AG09319 (cell line): ENCODE results near the gene POLR3K.

Experiments
- DNase-seq: peaks from one replicate; pipeline ENCODE4 v3.0.0-alpha.2; 2010; ENCODE audit warnings: low read depth; ENCODE audit errors: extremely low read depth
- CTCF ChIP-seq: IDR thresholded peaks from 2 replicates; pipeline ENCODE4 v1.5.1; 2011; ENCODE audit warnings: low read depth, mild to moderate bottlenecking, inconsistent platforms, low read length, moderate library complexity

POLR3K gene

GRCh38 chr16:72561-73548 is 19.4 kb upstream of the POLR3K start, which contains the start of gene RHBDF1:
RHBDF1 (minus strand) TSS chr16:72631; CDS start chr16:65015, 7,616 bp downstream.
- no peak for TF ChIP-seq CTCF
- no peak for DNase-seq

GRCh38 chr16:71540-72401 is 18.4 kb upstream of the POLR3K start:
- no peak for DNase-seq
- TF ChIP-seq CTCF = no peak

- DNase-seq = no peak
- TF ChIP-seq CTCF = no peak
These were observed 17.8 kb upstream of the POLR3K start for GRCh38 chr16:71210-71539.

GRCh38 chr16:69181-69580 is 15.8 kb upstream of the POLR3K start:
- TF ChIP-seq CTCF = no peak
- no peak for DNase-seq

GRCh38 chr16:67884-68789 is 14.7 kb upstream of the POLR3K start:
- no peak for TF ChIP-seq CTCF
- DNase-seq = no peak

- TF ChIP-seq CTCF = no peak
- DNase-seq = no peak
These were observed 13.9 kb upstream of the POLR3K start for GRCh38 chr16:67183-67791.
